Endothelial cell (in vitro differentiated cells): Measurements from ENCODE around the gene EDA. TPM values are rescaled to one million over a fixed set of nuclear protein-coding genes. Genes with fewer than 3 reads are reported as not detected.

Source experiments
- DNase-seq: peaks from one replicate; pipeline ENCODE4 v3.0.0; 2021; ENCODE audit warnings: low spot score
- H3K27ac Mint-ChIP-seq: one replicate; pipeline ENCODE4 v1.8.0; 2021; ENCODE audit warnings: mixed read lengths, inconsistent platforms; ENCODE audit not compliant: unreplicated experiment
- H3K27me3 Mint-ChIP-seq: one replicate; pipeline ENCODE4 v1.8.0; 2021; ENCODE audit warnings: mild to moderate bottlenecking, moderate library complexity, mixed read lengths, inconsistent platforms; ENCODE audit not compliant: unreplicated experiment
- H3K36me3 Mint-ChIP-seq: one replicate; pipeline ENCODE4 v1.8.0; 2021; ENCODE audit warnings: mild to moderate bottlenecking, low read depth, mixed read lengths, inconsistent platforms; ENCODE audit not compliant: unreplicated experiment
- H3K4me1 Mint-ChIP-seq: one replicate; pipeline ENCODE4 v1.8.0; 2021; ENCODE audit warnings: mild to moderate bottlenecking, mixed read lengths, inconsistent platforms; ENCODE audit not compliant: unreplicated experiment
- H3K4me3 Mint-ChIP-seq: one replicate; pipeline ENCODE4 v1.8.0; 2021; ENCODE audit warnings: mild to moderate bottlenecking, mixed read lengths, inconsistent platforms; ENCODE audit not compliant: unreplicated experiment
- H3K9me3 Mint-ChIP-seq: one replicate; pipeline ENCODE4 v1.8.0; 2021; ENCODE audit warnings: mixed read lengths, inconsistent platforms; ENCODE audit not compliant: unreplicated experiment
- total RNA-seq: library from RNA; stranded (reverse); fragmentation: NEBNext Ultra II Directional; extraction: Animal tissue kit (Norgen Biotek cat#: 25700); gene quantifications from one replicate; pipeline ENCODE4 v1.2.1, GENCODE V29; 2021; ENCODE audit not compliant: unreplicated experiment
- TF ChIP-seq, protein P1 (sequence below): fragments of 200-600 bp; sonication (generic); IDR thresholded peaks from one replicate; pipeline ENCODE4 v1.5.0; 2021; ENCODE audit warnings: antibody characterized with exemption; ENCODE audit not compliant: unreplicated experiment

Gene EDA
- total RNA-seq, 1 donor from 2014 or later, result 2.3 TPM

DNA sequence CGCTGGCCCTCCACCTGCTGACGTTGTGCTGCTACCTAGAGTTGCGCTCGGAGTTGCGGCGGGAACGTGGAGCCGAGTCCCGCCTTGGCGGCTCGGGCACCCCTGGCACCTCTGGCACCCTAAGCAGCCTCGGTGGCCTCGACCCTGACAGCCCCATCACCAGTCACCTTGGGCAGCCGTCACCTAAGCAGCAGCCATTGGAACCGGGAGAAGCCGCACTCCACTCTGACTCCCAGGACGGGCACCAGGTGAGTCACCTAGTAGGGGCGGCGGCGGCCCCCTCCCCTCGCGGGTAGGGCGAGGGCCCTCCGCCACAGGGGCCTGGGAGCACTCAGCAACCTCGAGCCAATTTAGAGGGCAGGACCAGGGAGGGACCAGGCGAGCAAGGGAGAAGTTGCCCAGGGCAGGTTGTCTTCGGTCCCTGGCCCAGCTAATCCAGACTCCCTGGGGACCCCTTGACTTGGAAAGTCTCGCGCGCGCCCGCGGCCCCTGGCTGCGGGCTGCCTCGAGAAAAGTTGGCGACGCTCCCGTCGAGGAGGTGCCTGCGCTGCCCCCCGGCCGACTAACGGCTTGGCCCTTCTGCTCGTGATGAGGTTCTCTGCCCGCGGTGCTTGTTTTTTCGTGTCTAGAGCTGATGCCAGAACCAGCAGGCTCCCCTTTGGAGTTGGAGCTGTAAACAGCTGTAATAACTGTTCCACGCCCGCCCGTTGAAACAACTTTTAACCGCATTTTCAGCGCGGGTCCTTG is 717 bp downstream of the EDA start:
- peak; percentile 7 for DNase-seq
- TF ChIP-seq, protein P1, sequence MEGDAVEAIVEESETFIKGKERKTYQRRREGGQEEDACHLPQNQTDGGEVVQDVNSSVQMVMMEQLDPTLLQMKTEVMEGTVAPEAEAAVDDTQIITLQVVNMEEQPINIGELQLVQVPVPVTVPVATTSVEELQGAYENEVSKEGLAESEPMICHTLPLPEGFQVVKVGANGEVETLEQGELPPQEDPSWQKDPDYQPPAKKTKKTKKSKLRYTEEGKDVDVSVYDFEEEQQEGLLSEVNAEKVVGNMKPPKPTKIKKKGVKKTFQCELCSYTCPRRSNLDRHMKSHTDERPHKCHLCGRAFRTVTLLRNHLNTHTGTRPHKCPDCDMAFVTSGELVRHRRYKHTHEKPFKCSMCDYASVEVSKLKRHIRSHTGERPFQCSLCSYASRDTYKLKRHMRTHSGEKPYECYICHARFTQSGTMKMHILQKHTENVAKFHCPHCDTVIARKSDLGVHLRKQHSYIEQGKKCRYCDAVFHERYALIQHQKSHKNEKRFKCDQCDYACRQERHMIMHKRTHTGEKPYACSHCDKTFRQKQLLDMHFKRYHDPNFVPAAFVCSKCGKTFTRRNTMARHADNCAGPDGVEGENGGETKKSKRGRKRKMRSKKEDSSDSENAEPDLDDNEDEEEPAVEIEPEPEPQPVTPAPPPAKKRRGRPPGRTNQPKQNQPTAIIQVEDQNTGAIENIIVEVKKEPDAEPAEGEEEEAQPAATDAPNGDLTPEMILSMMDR, result no peak
- no peak overlapping the region for H3K27ac Mint-ChIP-seq
- H3K27me3 Mint-ChIP-seq, result peaks cover 3% of the 10 kb centered on the region
- peak overlapping the region; percentile 83 for H3K4me3 Mint-ChIP-seq
- no peaks in the 10 kb centered on the region for H3K4me1 Mint-ChIP-seq
- no peaks in the 10 kb centered on the region for H3K9me3 Mint-ChIP-seq
- H3K36me3 Mint-ChIP-seq, result no peaks in the 10 kb centered on the region

DNA sequence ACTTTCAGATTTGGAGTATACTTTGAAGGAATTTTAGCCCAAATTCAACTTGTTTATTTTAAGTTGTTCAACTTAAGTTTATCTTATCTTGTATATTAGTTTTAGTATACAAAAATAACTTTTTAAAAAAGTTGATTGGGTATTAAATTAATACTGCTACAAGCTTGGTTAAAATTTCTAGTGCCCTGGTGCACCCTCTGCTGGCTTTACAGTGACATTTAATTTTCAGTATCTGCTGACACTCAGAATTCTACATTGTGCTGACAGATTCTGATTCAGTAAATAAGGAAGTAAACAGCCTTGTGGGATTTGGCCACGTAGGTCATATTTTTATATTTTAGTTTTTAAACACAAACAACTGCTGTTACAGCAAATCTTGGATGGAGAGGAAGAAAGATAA is 2.9 kb downstream of the EDA start:
- Mint-ChIP-seq H3K36me3 (no peaks in the 10 kb centered on the region), H3K4me1 (no peaks in the 10 kb centered on the region), H3K9me3 (no peaks in the 10 kb centered on the region), H3K27ac (no peak overlapping the region), H3K4me3 (no peak overlapping the region), H3K27me3 (peaks cover 3% of the 10 kb centered on the region)
- TF ChIP-seq, protein P1, result peak; percentile 41
- no peak for DNase-seq

GRCh38 chrX:69626129-69626528 is 10.2 kb downstream of the EDA start:
- Mint-ChIP-seq H3K27me3 (no peaks in the 10 kb centered on the region), H3K36me3 (no peaks in the 10 kb centered on the region), H3K4me1 (peaks cover 2% of the 10 kb centered on the region), H3K27ac (no peak overlapping the region), H3K4me3 (no peak overlapping the region), H3K9me3 (no peaks in the 10 kb centered on the region)
- TF ChIP-seq, protein P1, result no peak
- DNase-seq, result no peak

DNA sequence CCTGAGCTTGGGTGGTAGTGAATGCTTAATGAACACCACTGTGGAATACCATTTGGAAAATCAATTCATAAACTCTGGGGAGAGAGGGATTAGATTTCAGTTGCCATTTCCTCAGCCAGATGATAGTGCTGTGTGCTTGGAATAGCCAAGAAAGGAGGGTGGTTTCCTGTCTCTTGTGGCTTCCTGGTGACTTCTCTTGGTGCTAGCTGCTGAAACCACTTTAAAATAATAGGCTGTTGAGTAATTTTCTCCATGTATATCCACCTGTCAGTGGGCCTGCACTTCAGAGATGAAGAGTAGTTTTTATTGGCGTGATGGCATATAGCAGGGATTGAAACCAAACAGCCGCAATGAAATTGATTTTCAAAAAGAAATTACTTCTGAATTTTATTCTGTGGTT is 11.8 kb downstream of the EDA start:
- no peak for DNase-seq
- Mint-ChIP-seq H3K27me3 (no peaks in the 10 kb centered on the region), H3K4me1 (peaks cover 2% of the 10 kb centered on the region), H3K4me3 (no peak overlapping the region), H3K9me3 (no peaks in the 10 kb centered on the region), H3K36me3 (no peaks in the 10 kb centered on the region), H3K27ac (no peak overlapping the region)
- TF ChIP-seq, protein P1, result no peak

GRCh38 chrX:69630147-69630546 is 14.2 kb downstream of the EDA start:
- no peak overlapping the region for H3K27ac Mint-ChIP-seq
- TF ChIP-seq, protein P1, result no peak
- H3K4me3 Mint-ChIP-seq, result no peak overlapping the region
- H3K9me3 Mint-ChIP-seq, result no peaks in the 10 kb centered on the region
- no peaks in the 10 kb centered on the region for H3K36me3 Mint-ChIP-seq
- no peak for DNase-seq
- H3K4me1 Mint-ChIP-seq, result peaks cover 2% of the 10 kb centered on the region
- H3K27me3 Mint-ChIP-seq, result no peaks in the 10 kb centered on the region
